ENCODE results near the gene PARP8.
"Not testable (repeated sequence)": the region's sequence is repeated elsewhere in the genome, so short reads cannot be mapped to it uniquely, and the experiment has no call there.

Gene PARP8

GRCh38 chr5:50684721-50685120, 18.3 kb downstream of the PARP8 start:
- no peak for DNase-seq

GRCh38 chr5:50687548-50687947, 21.1 kb downstream of the PARP8 start:
- DNase-seq = no peak

GRCh38 chr5:50691399-50692016, 25.1 kb downstream of the PARP8 start:
- no peak for DNase-seq

- DNase-seq = no peak
Measured at GRCh38 chr5:50694027-50694590, 27.7 kb downstream of the PARP8 start.

- DNase-seq = not testable (repeated sequence)
Measured at GRCh38 chr5:50694626-50695025, 28.2 kb downstream of the PARP8 start.

- DNase-seq = no peak
Measured at GRCh38 chr5:50697739-50698138, 31.3 kb downstream of the PARP8 start.

GRCh38 chr5:50699737-50700136, 33.3 kb downstream of the PARP8 start:
- no peak for DNase-seq

- DNase-seq = no peak
Measured at GRCh38 chr5:50700706-50701105, 34.3 kb downstream of the PARP8 start.

GRCh38 chr5:50702615-50703366, 36.4 kb downstream of the PARP8 start:
- DNase-seq = no peak

- no peak for DNase-seq
Measured at GRCh38 chr5:50703367-50703666, 36.9 kb downstream of the PARP8 start.

- no peak for DNase-seq
Measured at GRCh38 chr5:50704730-50705129, 38.3 kb downstream of the PARP8 start.

GRCh38 chr5:50709471-50709870, 43.0 kb downstream of the PARP8 start:
- no peak for DNase-seq

GRCh38 chr5:50710838-50711237, 44.4 kb downstream of the PARP8 start:
- no peak for DNase-seq

GRCh38 chr5:50711280-50711679, 44.8 kb downstream of the PARP8 start:
- no peak for DNase-seq

- no peak for DNase-seq
Measured at GRCh38 chr5:50712479-50712878, 46.0 kb downstream of the PARP8 start.

- no peak for DNase-seq
Measured at GRCh38 chr5:50715001-50715400, 48.6 kb downstream of the PARP8 start.

GRCh38 chr5:50716134-50716533, 49.7 kb downstream of the PARP8 start:
- no peak for DNase-seq

GRCh38 chr5:50717651-50718050, 51.2 kb downstream of the PARP8 start:
- DNase-seq = no peak

GRCh38 chr5:50720061-50720710, 53.7 kb downstream of the PARP8 start:
- DNase-seq = no peak

GRCh38 chr5:50722223-50722622, 55.8 kb downstream of the PARP8 start:
- DNase-seq = no peak

- no peak for DNase-seq
Measured at GRCh38 chr5:50724262-50724661, 57.8 kb downstream of the PARP8 start.

- no peak for DNase-seq
Measured at GRCh38 chr5:50725800-50726474, 59.5 kb downstream of the PARP8 start.

GRCh38 chr5:50726475-50727148, 60.2 kb downstream of the PARP8 start:
- no peak for DNase-seq

All from activated CD4-positive, CD25-positive, alpha-beta regulatory T cell treated with anti-CD3 and anti-CD28 coated beads, Interleukin-2, amount 50 U/mL, for 72 hours (primary cell).